Trophoblast cell (in vitro differentiated cells and primary cell): ENCODE results near the gene CCNY.

Experiments used
- DNase-seq, 2 donors: peaks; one replicate each; pipeline ENCODE4 v3.0.0-alpha.2; 2016
- H2AFZ ChIP-seq: 2 replicates; pipeline ENCODE4 v1.6.1; 2013; ENCODE audit warnings: low read length, moderate library complexity, mild to moderate bottlenecking; ENCODE audit not compliant: insufficient read depth, poor library complexity
- H2AK5ac ChIP-seq: 2 replicates; pipeline ENCODE4 v1.6.1; 2013; ENCODE audit warnings: mild to moderate bottlenecking, low read length
- H2BK120ac ChIP-seq: 2 replicates; pipeline ENCODE4 v1.6.1; 2013; ENCODE audit warnings: low read length, mild to moderate bottlenecking, moderate library complexity; ENCODE audit not compliant: insufficient read depth, poor library complexity
- H2BK12ac ChIP-seq: 2 replicates; pipeline ENCODE4 v1.6.1; 2013; ENCODE audit warnings: mild to moderate bottlenecking, low read length, moderate library complexity
- H2BK5ac ChIP-seq: 2 replicates; pipeline ENCODE4 v1.6.1; 2013; ENCODE audit warnings: low read length, low read depth, moderate library complexity, mild to moderate bottlenecking; ENCODE audit not compliant: poor library complexity
- H3K14ac ChIP-seq: 2 replicates; pipeline ENCODE4 v1.6.1; 2013; ENCODE audit warnings: mild to moderate bottlenecking, low read length
- H3K18ac ChIP-seq: 2 replicates; pipeline ENCODE4 v1.6.1; 2013; ENCODE audit warnings: mild to moderate bottlenecking, low read length
- H3K23ac ChIP-seq: 2 replicates; pipeline ENCODE4 v1.6.1; 2013; ENCODE audit warnings: low read length
- H3K27ac ChIP-seq: 2 replicates; pipeline ENCODE4 v1.5.1; 2013; ENCODE audit warnings: low read depth, mild to moderate bottlenecking, inconsistent platforms, low read length, moderate library complexity
- H3K27me3 ChIP-seq: 2 replicates; pipeline ENCODE4 v1.6.1; 2013; ENCODE audit warnings: inconsistent platforms, mild to moderate bottlenecking, low read length, moderate library complexity; ENCODE audit not compliant: insufficient read depth
- H3K36me3 ChIP-seq, 2 experiments: 1 replicate in 1 of 2; 2 replicates in 1 of 2; pipeline ENCODE4 v1.6.1; 2013; ENCODE audit warnings: low read length in 2 of 2, mild to moderate bottlenecking in 2 of 2, moderate library complexity in 1 of 2; ENCODE audit not compliant: insufficient read depth in 2 of 2, control insufficient read depth in 1 of 2
- H3K4ac ChIP-seq: 2 replicates; pipeline ENCODE4 v1.6.1; 2013; ENCODE audit warnings: low read depth, mild to moderate bottlenecking, low read length, moderate library complexity
- H3K4me1 ChIP-seq, 2 experiments: 1 replicate in 1 of 2; 2 replicates in 1 of 2; pipeline ENCODE4 v1.6.1; 2013; ENCODE audit warnings: low read length in 2 of 2, mild to moderate bottlenecking in 2 of 2, moderate library complexity in 1 of 2; ENCODE audit not compliant: insufficient read depth in 2 of 2, control insufficient read depth in 1 of 2
- H3K4me2 ChIP-seq: 2 replicates; pipeline ENCODE4 v1.6.1; 2013; ENCODE audit warnings: inconsistent platforms, mild to moderate bottlenecking, low read length, moderate library complexity
- H3K4me3 ChIP-seq: 2 replicates; pipeline ENCODE4 v1.5.1; 2013; ENCODE audit warnings: mild to moderate bottlenecking, low read depth, low read length, inconsistent platforms
- H3K79me1 ChIP-seq: one replicate; pipeline ENCODE4 v1.6.1; 2013; ENCODE audit warnings: low read length
- H3K79me2 ChIP-seq: 2 replicates; pipeline ENCODE4 v1.6.1; 2013; ENCODE audit warnings: low read length, mild to moderate bottlenecking; ENCODE audit not compliant: control insufficient read depth, insufficient read depth, poor library complexity
- H3K9ac ChIP-seq: 2 replicates; pipeline ENCODE4 v1.6.1; 2013; ENCODE audit warnings: mild to moderate bottlenecking, low read length
- H3K9me3 ChIP-seq: 2 replicates; pipeline ENCODE4 v1.6.1; 2013; ENCODE audit warnings: low read depth, mild to moderate bottlenecking, control low read depth, inconsistent platforms, low read length; ENCODE audit not compliant: insufficient read depth
- H4K12ac ChIP-seq: 2 replicates; pipeline ENCODE4 v1.6.1; 2013; ENCODE audit warnings: low read depth, mild to moderate bottlenecking, low read length, moderate library complexity
- H4K8ac ChIP-seq: 2 replicates; pipeline ENCODE4 v1.6.1; 2013; ENCODE audit warnings: low read depth, mild to moderate bottlenecking, low read length, moderate library complexity
- H4K91ac ChIP-seq: one replicate; pipeline ENCODE4 v1.6.1; 2013; ENCODE audit warnings: low read depth, mild to moderate bottlenecking, low read length, moderate library complexity
- WGBS: extraction: QIAGEN DNeasy Blood & Tissue Kit; methylation state at CpG from one replicate; pipeline ENCODE4 v1.1.7; 2013; ENCODE audit warnings: missing lambda C conversion rate; ENCODE audit not compliant: insufficient read length, insufficient coverage; ENCODE audit errors: extremely low coverage; 5-methylcytosine and 5-hydroxymethylcytosine counted together

The CCNY gene

GRCh38 chr10:35564341-35564968 lies 228.1 kb downstream of the CCNY start:
- Histone ChIP-seq H3K9ac (no peak overlapping the region), H3K79me1 (no peaks in the 10 kb centered on the region), H4K12ac (no peak overlapping the region), H2AK5ac (no peak overlapping the region), H3K79me2 (no peaks in the 10 kb centered on the region), H3K18ac (no peak overlapping the region), H3K27ac (no peak overlapping the region), H2BK5ac (no peak overlapping the region), H3K9me3 (no peaks in the 10 kb centered on the region), H3K4ac (no peak overlapping the region), H2BK120ac (no peak overlapping the region), H4K91ac (no peak overlapping the region), H4K8ac (no peak overlapping the region), H3K4me1 (peaks cover 4 to 5% of the 10 kb centered on the region in 2 experiments), H3K14ac (no peak overlapping the region), H3K23ac (no peak overlapping the region), H3K4me2 (no peak overlapping the region), H3K36me3 (peaks cover 12 to 18% of the 10 kb centered on the region in 2 experiments), H2BK12ac (no peak overlapping the region), H3K4me3 (no peak overlapping the region), H2AFZ (peak overlapping the region; percentile 5), H3K27me3 (no peaks in the 10 kb centered on the region)
- WGBS = no CpG with 5 or more reads among the region's 6 CpGs
- no peak for DNase-seq

- Histone ChIP-seq H3K14ac (no peak overlapping the region), H3K27ac (no peak overlapping the region)
Measured at GRCh38 chr10:35565602-35566081, 229.3 kb downstream of the CCNY start.

GRCh38 chr10:35567951-35568350 lies 231.6 kb downstream of the CCNY start:
- no peak overlapping the region for H4K12ac ChIP-seq
- H3K36me3 ChIP-seq = peaks cover 9 to 20% of the 10 kb centered on the region in 2 experiments
- no peaks in the 10 kb centered on the region for H3K9me3 ChIP-seq
- no peak overlapping the region for H3K9ac ChIP-seq
- no peak overlapping the region for H3K27ac ChIP-seq
- no peaks in the 10 kb centered on the region for H3K79me2 ChIP-seq
- H2BK12ac ChIP-seq = no peak overlapping the region
- no CpG with 5 or more reads among the region's 6 CpGs for WGBS
- H3K27me3 ChIP-seq = no peaks in the 10 kb centered on the region
- no peak for DNase-seq
- no peak overlapping the region for H2AFZ ChIP-seq
- peaks cover 4 to 5% of the 10 kb centered on the region in 2 experiments for H3K4me1 ChIP-seq
- H4K91ac ChIP-seq = no peak overlapping the region
- no peak overlapping the region for H4K8ac ChIP-seq
- no peak overlapping the region for H3K23ac ChIP-seq
- no peak overlapping the region for H2AK5ac ChIP-seq
- no peak overlapping the region for H2BK5ac ChIP-seq
- no peak overlapping the region for H3K4ac ChIP-seq
- H3K79me1 ChIP-seq = no peaks in the 10 kb centered on the region
- no peak overlapping the region for H3K4me3 ChIP-seq
- H3K4me2 ChIP-seq = no peak overlapping the region
- H3K14ac ChIP-seq = no peak overlapping the region
- no peak overlapping the region for H2BK120ac ChIP-seq
- no peak overlapping the region for H3K18ac ChIP-seq

More at GRCh38 chr10:35565602-35566081, 229.3 kb downstream of the CCNY start:
- H3K36me3 ChIP-seq = peaks cover 12 to 20% of the 10 kb centered on the region in 2 experiments
- H3K4me3 ChIP-seq = no peak overlapping the region
- no peak overlapping the region for H3K4me2 ChIP-seq
- H3K18ac ChIP-seq = no peak overlapping the region
- no peak overlapping the region for H3K23ac ChIP-seq
- no peaks in the 10 kb centered on the region for H3K9me3 ChIP-seq
- no peaks in the 10 kb centered on the region for H3K79me2 ChIP-seq
- no peak overlapping the region for H4K12ac ChIP-seq
- H3K9ac ChIP-seq = no peak overlapping the region
- H2AK5ac ChIP-seq = no peak overlapping the region
- no peaks in the 10 kb centered on the region for H3K79me1 ChIP-seq
- H4K91ac ChIP-seq = no peak overlapping the region
- H2AFZ ChIP-seq = no peak overlapping the region
- H2BK120ac ChIP-seq = no peak overlapping the region
- H3K27me3 ChIP-seq = no peaks in the 10 kb centered on the region
- WGBS = no CpG with 5 or more reads among the region's 8 CpGs
- peaks cover 4 to 5% of the 10 kb centered on the region in 2 experiments for H3K4me1 ChIP-seq
- H3K4ac ChIP-seq = no peak overlapping the region
- H2BK12ac ChIP-seq = no peak overlapping the region
- DNase-seq = no peak
- H4K8ac ChIP-seq = no peak overlapping the region
- H2BK5ac ChIP-seq = no peak overlapping the region

GRCh38 chr10:35568483-35569015 lies 232.2 kb downstream of the CCNY start:
- Histone ChIP-seq H4K91ac (no peak overlapping the region), H2AK5ac (no peak overlapping the region), H3K79me2 (no peaks in the 10 kb centered on the region), H3K4me3 (no peak overlapping the region), H2AFZ (no peak overlapping the region), H3K27ac (no peak overlapping the region), H3K4ac (no peak overlapping the region), H3K14ac (no peak overlapping the region), H2BK120ac (no peak overlapping the region), H3K9me3 (no peaks in the 10 kb centered on the region), H3K18ac (no peak overlapping the region), H2BK5ac (no peak overlapping the region), H4K8ac (no peak overlapping the region), H4K12ac (no peak overlapping the region), H3K27me3 (no peaks in the 10 kb centered on the region), H2BK12ac (no peak overlapping the region), H3K36me3 (peaks cover 9 to 20% of the 10 kb centered on the region in 2 experiments), H3K4me2 (no peak overlapping the region), H3K9ac (no peak overlapping the region), H3K4me1 (peaks cover 4 to 5% of the 10 kb centered on the region in 2 experiments), H3K79me1 (no peaks in the 10 kb centered on the region), H3K23ac (no peak overlapping the region)
- no peak for DNase-seq
- WGBS = no CpG with 5 or more reads among the region's 20 CpGs
